Liver (tissue), 9 donors: ENCODE data around the gene LRMDA. TPM values are rescaled to one million over a fixed set of nuclear protein-coding genes. Genes with fewer than 3 reads are reported as not detected.

Source experiments
- DNase-seq: peaks from one replicate; pipeline ENCODE4 v3.0.0-alpha.2; 2017; ENCODE audit warnings: low spot score
- H3K27ac ChIP-seq, 2 donors: one replicate each; pipeline ENCODE4 v1.7.0; 2013; ENCODE audit warnings: inconsistent platforms in 2 of 2, low read length in 2 of 2, control low read depth in 1 of 2, low read depth in 1 of 2, mild to moderate bottlenecking in 1 of 2
- H3K27me3 ChIP-seq, 4 donors: one replicate each; pipeline versions ENCODE4 v1.6.1 to v1.7.0; 2013; ENCODE audit warnings: low read length in 3 of 4, inconsistent platforms in 1 of 4, mild to moderate bottlenecking in 1 of 4, moderate library complexity in 1 of 4; ENCODE audit not compliant: control insufficient read depth in 4 of 4, insufficient read depth in 4 of 4
- H3K36me3 ChIP-seq, 4 donors: one replicate each; pipeline versions ENCODE4 v1.6.1 to v1.7.0; 2013; ENCODE audit warnings: low read length in 3 of 4, mild to moderate bottlenecking in 3 of 4, low read depth in 1 of 4, moderate library complexity in 1 of 4; ENCODE audit not compliant: control insufficient read depth in 4 of 4, insufficient read depth in 3 of 4
- H3K4me1 ChIP-seq, 4 donors: one replicate each; pipeline versions ENCODE4 v1.6.1 to v1.7.0; 2013; ENCODE audit warnings: low read length in 3 of 4, mild to moderate bottlenecking in 3 of 4, moderate library complexity in 1 of 4; ENCODE audit not compliant: control insufficient read depth in 4 of 4, insufficient read depth in 4 of 4
- H3K4me3 ChIP-seq, 3 donors: one replicate each; pipeline versions ENCODE4 v1.6.1 to v1.7.0; 2013; ENCODE audit warnings: low read length in 3 of 3, control low read depth in 1 of 3, low read depth in 1 of 3, mild to moderate bottlenecking in 1 of 3
- H3K9ac ChIP-seq, 2 donors: one replicate each; pipeline ENCODE4 v1.7.0; 2013; ENCODE audit warnings: low read length in 2 of 2, mild to moderate bottlenecking in 2 of 2, moderate library complexity in 2 of 2, control low read depth in 1 of 2, low read depth in 1 of 2
- H3K9me3 ChIP-seq, 4 donors: one replicate each; pipeline versions ENCODE4 v1.6.1 to v1.7.0; 2013; ENCODE audit warnings: low read length in 3 of 4; ENCODE audit not compliant: control insufficient read depth in 4 of 4
- CTCF ChIP-seq: fragments of 150-350 bp; IDR thresholded peaks from 2 replicates; pipeline ENCODE4 v1.5.1; 2017; ENCODE audit warnings: improper control_type of control experiment, low read depth, low read length; ENCODE audit not compliant: missing input control
- EGR1 ChIP-seq, 2 donors: IDR thresholded peaks; 2 replicates each; pipeline ENCODE4 v1.6.1; 2016 to 2018; ENCODE audit warnings: antibody characterized with exemption in 2 of 2, low read depth in 2 of 2
- FOXA2 ChIP-seq: IDR thresholded peaks from 2 replicates; pipeline ENCODE4 v1.6.1; 2016; ENCODE audit warnings: antibody characterized with exemption
- GABPA ChIP-seq, 2 donors: IDR thresholded peaks in 1 of 2; conservative IDR thresholded peaks in 1 of 2; 2 replicates each; pipeline ENCODE4 v1.6.1; 2016; ENCODE audit warnings: antibody characterized with exemption in 2 of 2, mild to moderate bottlenecking in 1 of 2, moderate library complexity in 1 of 2
- HNF4A ChIP-seq, 2 donors: conservative IDR thresholded peaks; 2 replicates each; pipeline ENCODE4 v1.6.1; 2016; ENCODE audit warnings: antibody characterized with exemption in 2 of 2, mild to moderate bottlenecking in 2 of 2
- HNF4G ChIP-seq: IDR thresholded peaks from 2 replicates; pipeline ENCODE4 v1.6.1; 2016; ENCODE audit warnings: antibody characterized with exemption
- JUND ChIP-seq, 2 donors: IDR thresholded peaks; 2 replicates each; pipeline ENCODE4 v1.6.1; 2016; ENCODE audit warnings: antibody characterized with exemption in 2 of 2
- MAX ChIP-seq: IDR thresholded peaks from 2 replicates; pipeline ENCODE4 v1.6.1; 2016; ENCODE audit warnings: antibody characterized with exemption
- NR2F2 ChIP-seq: IDR thresholded peaks from 2 replicates; pipeline ENCODE4 v1.6.1; 2016; ENCODE audit warnings: antibody characterized with exemption
- RAD21 ChIP-seq, 2 donors: IDR thresholded peaks; 2 replicates each; pipeline ENCODE4 v1.6.1; 2016; ENCODE audit warnings: antibody characterized with exemption in 2 of 2, mild to moderate bottlenecking in 2 of 2
- REST ChIP-seq: IDR thresholded peaks from 2 replicates; pipeline ENCODE4 v1.6.1; 2016; ENCODE audit warnings: antibody characterized with exemption, mild to moderate bottlenecking
- RXRA ChIP-seq, 2 donors: IDR thresholded peaks; 2 replicates each; pipeline ENCODE4 v1.6.1; 2017 to 2018; ENCODE audit warnings: antibody characterized with exemption in 2 of 2, mild to moderate bottlenecking in 1 of 2
- SP1 ChIP-seq: IDR thresholded peaks from 2 replicates; pipeline ENCODE4 v1.6.1; 2018; ENCODE audit warnings: antibody characterized with exemption, mild to moderate bottlenecking
- TAF1 ChIP-seq: conservative IDR thresholded peaks from 2 replicates; pipeline ENCODE4 v1.6.1; 2016; ENCODE audit warnings: antibody characterized with exemption, mild to moderate bottlenecking
- YY1 ChIP-seq: IDR thresholded peaks from 2 replicates; pipeline ENCODE4 v1.6.1; 2016; ENCODE audit warnings: antibody characterized with exemption, mild to moderate bottlenecking
- ZBTB33 ChIP-seq: IDR thresholded peaks from 2 replicates; pipeline ENCODE4 v1.6.1; 2016; ENCODE audit warnings: antibody characterized with exemption
- WGBS: extraction: QIAGEN DNeasy Blood & Tissue Kit; methylation state at CpG from one replicate; pipeline ENCODE4 v1.1.7; 2013; 5-methylcytosine and 5-hydroxymethylcytosine counted together
- polyA plus RNA-seq, 2 donors: library from polyadenylated mRNA; stranded (reverse) in 1 of 2; unstranded in 1 of 2; fragments of 200-250 nt in 1 of 2; fragments of >200 nt in 1 of 2; fragmentation: Nextera tagmentation in 1 of 2; extraction: Ambion mirVana in 1 of 2; gene quantifications; one replicate each; pipeline versions ENCODE4 v1.2.1 to v1.2.3, GENCODE V29; 2013 to 2015
- total RNA-seq, 2 donors: library from RNA; depleted of rRNA; stranded (reverse); fragments of >200 nt; gene quantifications; one replicate each; pipeline ENCODE4 v1.2.3, GENCODE V29; 2014
- TF ChIP-seq, protein P1 (sequence below): IDR thresholded peaks from 2 replicates; pipeline ENCODE4 v1.6.1; 2016; ENCODE audit warnings: antibody characterized with exemption
- donor health status: healthy.
- donor health status: healthy.
- donor health status: healthy.
- donor health status: healthy.
- donor health status: healthy.

Gene LRMDA
- total and polyA plus RNA-seq, 4 donors, result 7.9 to 15.8 (median 11.3) TPM

- Histone ChIP-seq H3K27ac (no peak overlapping the region), H3K27me3 (no peaks in the 10 kb centered on the region), H3K36me3 (no peaks in the 10 kb centered on the region), H3K4me1 (peaks cover 4 to 34% (median 11%) of the 10 kb centered on the region in 4 donors), H3K9ac (no peak overlapping the region), H3K4me3 (no peak overlapping the region), H3K9me3 (no peaks in the 10 kb centered on the region)
- no peak for TF ChIP-seq SP1
- TF ChIP-seq FOXA2, result no peak
- TF ChIP-seq CTCF, result no peak
- TF ChIP-seq TAF1, result no peak
- TF ChIP-seq YY1, result no peak
- no peak for TF ChIP-seq HNF4G
- TF ChIP-seq MAX, result no peak
- no peak for TF ChIP-seq REST
- TF ChIP-seq ZBTB33, result no peak
- no peak for TF ChIP-seq RAD21 (IDR thresholded peaks at IDR 0.05)
- no peak for TF ChIP-seq EGR1 (IDR thresholded peaks at IDR 0.05; ENCODE audit: low read depth in 2 of 2)
- TF ChIP-seq HNF4A (conservative IDR thresholded peaks at IDR 0.05), result no peak
- TF ChIP-seq, protein P1, sequence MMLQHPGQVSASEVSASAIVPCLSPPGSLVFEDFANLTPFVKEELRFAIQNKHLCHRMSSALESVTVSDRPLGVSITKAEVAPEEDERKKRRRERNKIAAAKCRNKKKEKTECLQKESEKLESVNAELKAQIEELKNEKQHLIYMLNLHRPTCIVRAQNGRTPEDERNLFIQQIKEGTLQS, result no peak
- TF ChIP-seq RXRA (IDR thresholded peaks at IDR 0.05), result no peak
- no peak for DNase-seq
Observed at GRCh38 chr10:75607576-75607975, 176.2 kb downstream of the LRMDA start.

- H3K27ac ChIP-seq, result no peak overlapping the region
- H3K4me1 ChIP-seq, result peaks cover 4 to 29% (median 13%) of the 10 kb centered on the region in 4 donors
- H3K27me3 ChIP-seq, result no peaks in the 10 kb centered on the region
- no peak for DNase-seq
- no peak overlapping the region for H3K9ac ChIP-seq
- H3K9me3 ChIP-seq, result no peaks in the 10 kb centered on the region
- 0% methylated on average over 1 of the region's 1 CpG for WGBS
- H3K36me3 ChIP-seq, result no peaks in the 10 kb centered on the region
- no peak overlapping the region for H3K4me3 ChIP-seq
- TF ChIP-seq, protein P1, result no peak
- TF ChIP-seq EGR1 (IDR thresholded peaks at IDR 0.05; ENCODE audit: low read depth in 2 of 2) (no peak), TAF1 (no peak), REST (no peak), GABPA (IDR thresholded peaks at IDR 0.05 in 1 of 2, conservative IDR thresholded peaks at IDR 0.05 in 1 of 2) (no peak), NR2F2 (no peak), FOXA2 (no peak), MAX (no peak), SP1 (no peak), YY1 (no peak), ZBTB33 (no peak), RXRA (IDR thresholded peaks at IDR 0.05) (no peak), JUND (IDR thresholded peaks at IDR 0.05) (no peak), RAD21 (IDR thresholded peaks at IDR 0.05) (no peak), HNF4A (conservative IDR thresholded peaks at IDR 0.05) (no peak)
Observed at GRCh38 chr10:75610183-75610582, 178.8 kb downstream of the LRMDA start.
